ENCODE results near the gene ZDHHC8.

- TF ChIP-seq RAD21 (IDR thresholded peaks at IDR 0.05; ENCODE audit: insufficient read depth, low read depth, low read length): no peak
- no peak for TF ChIP-seq TBL1XR1 (IDR thresholded peaks at IDR 0.05; ENCODE audit: low read depth, low read length)
- no peak for TF ChIP-seq CTCF (IDR thresholded peaks at IDR 0.05 in 2 of 3, conservative IDR thresholded peaks at IDR 0.05 in 1 of 3; ENCODE audit: control insufficient read depth in 2 of 3, extremely low read depth in 1 of 3, insufficient read depth in 1 of 3, low read depth in 3 of 3, low read length in 3 of 3)
- TF ChIP-seq NFYB (IDR thresholded peaks at IDR 0.05; ENCODE audit: insufficient read depth, low read depth, low read length): no peak
- TF ChIP-seq SRF (IDR thresholded peaks at IDR 0.05; ENCODE audit: low read depth in 2 of 2, low read length in 2 of 2): no peak
These were observed 37.3 kb upstream of the ZDHHC8 start for GRCh38 chr22:20094197-20094807.

All from GM12878 (cell line).